NB4 (cell line): ENCODE results near the gene MYCBPAP.

Source experiments
- MYC ChIP-seq: IDR thresholded peaks from 2 replicates; pipeline ENCODE4 v1.6.1; 2011; ENCODE audit warnings: low read depth, low read length
- POLR2A ChIP-seq: IDR thresholded peaks from 2 replicates; pipeline ENCODE4 v1.6.1; 2011; ENCODE audit warnings: mild to moderate bottlenecking; ENCODE audit not compliant: insufficient read length; ENCODE audit errors: extremely low read depth
- TF ChIP-seq, protein P1 (sequence below): IDR thresholded peaks from one replicate; pipeline ENCODE4 v1.5.1; 2012; ENCODE audit warnings: low read depth, low read length
- TF ChIP-seq, protein P2 (sequence below): IDR thresholded peaks from 2 replicates; pipeline ENCODE4 v1.6.1; 2011; ENCODE audit warnings: low read depth, low read length

DNA sequence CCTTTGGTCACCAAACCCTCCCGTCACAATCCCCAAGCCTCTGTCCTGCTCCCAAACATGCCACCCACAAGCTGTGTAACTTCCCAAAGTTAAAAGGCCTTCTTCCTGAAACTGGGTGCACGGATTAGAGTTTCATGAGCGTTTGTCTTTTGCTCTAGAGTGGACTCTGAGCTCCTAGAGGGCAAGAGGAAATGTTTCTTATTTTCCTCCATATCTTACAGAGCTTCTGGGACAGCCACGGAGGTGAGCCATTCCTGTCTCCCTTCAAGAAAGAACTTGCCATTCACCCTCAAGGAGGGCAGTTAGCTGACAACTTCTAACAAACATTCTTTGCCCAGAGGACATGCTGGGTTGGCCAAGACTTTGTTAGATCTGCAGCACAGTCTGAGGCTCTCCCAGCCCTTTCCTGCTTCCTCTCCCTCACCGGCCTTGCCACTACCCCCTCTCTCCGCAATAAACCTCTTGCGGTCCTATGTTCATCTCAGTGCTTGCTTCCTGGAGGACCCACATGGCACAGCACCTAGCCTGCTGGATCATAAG is 2.6 kb upstream of the MYCBPAP start:
- TF ChIP-seq, protein P1, sequence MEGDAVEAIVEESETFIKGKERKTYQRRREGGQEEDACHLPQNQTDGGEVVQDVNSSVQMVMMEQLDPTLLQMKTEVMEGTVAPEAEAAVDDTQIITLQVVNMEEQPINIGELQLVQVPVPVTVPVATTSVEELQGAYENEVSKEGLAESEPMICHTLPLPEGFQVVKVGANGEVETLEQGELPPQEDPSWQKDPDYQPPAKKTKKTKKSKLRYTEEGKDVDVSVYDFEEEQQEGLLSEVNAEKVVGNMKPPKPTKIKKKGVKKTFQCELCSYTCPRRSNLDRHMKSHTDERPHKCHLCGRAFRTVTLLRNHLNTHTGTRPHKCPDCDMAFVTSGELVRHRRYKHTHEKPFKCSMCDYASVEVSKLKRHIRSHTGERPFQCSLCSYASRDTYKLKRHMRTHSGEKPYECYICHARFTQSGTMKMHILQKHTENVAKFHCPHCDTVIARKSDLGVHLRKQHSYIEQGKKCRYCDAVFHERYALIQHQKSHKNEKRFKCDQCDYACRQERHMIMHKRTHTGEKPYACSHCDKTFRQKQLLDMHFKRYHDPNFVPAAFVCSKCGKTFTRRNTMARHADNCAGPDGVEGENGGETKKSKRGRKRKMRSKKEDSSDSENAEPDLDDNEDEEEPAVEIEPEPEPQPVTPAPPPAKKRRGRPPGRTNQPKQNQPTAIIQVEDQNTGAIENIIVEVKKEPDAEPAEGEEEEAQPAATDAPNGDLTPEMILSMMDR: no peak
- no peak for TF ChIP-seq POLR2A
- no peak for TF ChIP-seq MYC
- TF ChIP-seq, protein P2, sequence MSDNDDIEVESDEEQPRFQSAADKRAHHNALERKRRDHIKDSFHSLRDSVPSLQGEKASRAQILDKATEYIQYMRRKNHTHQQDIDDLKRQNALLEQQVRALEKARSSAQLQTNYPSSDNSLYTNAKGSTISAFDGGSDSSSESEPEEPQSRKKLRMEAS: no peak
